Heart left ventricle (tissue), 16 donors: Measurements from ENCODE around the gene IKBKG. TPM values are rescaled to one million over a fixed set of nuclear protein-coding genes. Genes with fewer than 3 reads are reported as not detected.

Experiments used
- ATAC-seq, 4 donors: fragments of 200-7000 bp; cut with Tn5 transposase; one replicate each; pipeline ENCODE4 v1.9.1; 2020 to 2022; ENCODE audit warnings: moderate library complexity in 4 of 4, mild to moderate bottlenecking in 3 of 4, moderate number of reproducible peaks in 1 of 4
- DNase-seq, 5 donors: peaks; one replicate each; pipeline ENCODE4 v3.0.0-alpha.2; 2020
- H3K27ac ChIP-seq, 12 donors: fragments of 200-600 bp; sonication (generic) in 4 of 12; one replicate each; pipeline versions ENCODE4 v1.5.0 to v1.8.0; 2016 to 2022; ENCODE audit warnings: mild to moderate bottlenecking in 2 of 12
- H3K27me3 ChIP-seq, 9 donors: fragments of 200-600 bp; sonication (generic) in 2 of 9; one replicate each; pipeline versions ENCODE4 v1.5.1 to v1.8.0; 2016 to 2022; ENCODE audit warnings: mild to moderate bottlenecking in 3 of 9
- H3K36me3 ChIP-seq, 9 donors: fragments of 200-600 bp; sonication (generic) in 2 of 9; one replicate each; pipeline versions ENCODE4 v1.5.0 to v1.8.0; 2018 to 2022; ENCODE audit warnings: mild to moderate bottlenecking in 2 of 9
- H3K4me1 ChIP-seq, 12 donors: fragments of 200-600 bp; sonication (generic) in 4 of 12; one replicate each; pipeline versions ENCODE4 v1.5.0 to v1.8.0; 2016 to 2022; ENCODE audit warnings: mild to moderate bottlenecking in 3 of 12
- H3K4me3 ChIP-seq, 12 donors: fragments of 200-600 bp; sonication (generic) in 4 of 12; one replicate each; pipeline versions ENCODE4 v1.5.0 to v1.8.0; 2017 to 2022; ENCODE audit warnings: mild to moderate bottlenecking in 9 of 12, moderate library complexity in 4 of 12
- H3K9me3 ChIP-seq, 12 donors: fragments of 200-600 bp; sonication (generic) in 4 of 12; one replicate each; pipeline versions ENCODE4 v1.5.0 to v1.8.0; 2016 to 2022; ENCODE audit warnings: mild to moderate bottlenecking in 1 of 12
- POLR2A ChIP-seq, 2 donors: fragments of 450-650 bp; IDR thresholded peaks; one replicate each; pipeline ENCODE4 v1.6.1; 2017; ENCODE audit warnings: antibody characterized with exemption in 2 of 2, mild to moderate bottlenecking in 2 of 2, moderate library complexity in 2 of 2
- WGBS, 4 donors: extraction: QIAGEN DNeasy Blood & Tissue Kit in 2 of 4; methylation state at CpG; one replicate each; pipeline versions ENCODE4 v1.1.5 to v1.1.7; 2013 to 2018; 5-methylcytosine and 5-hydroxymethylcytosine counted together
- intact Hi-C, 10 donors: fragments of 100-400 bp; cut with DNase I; formaldehyde crosslinking; loops; one replicate each; pipeline versions ENCODE4 v1.11.1 to v1.14.2; 2022
- polyA plus RNA-seq, 2 donors: library from polyadenylated mRNA; stranded (reverse); fragments of 200-250 nt; gene quantifications; one replicate each; pipeline ENCODE4 v1.2.3, GENCODE V29; 2013
- total RNA-seq, 9 donors: library from RNA; depleted of rRNA in 2 of 9; stranded (reverse); fragments of >200 nt in 2 of 9; fragmentation: NEBNext Ultra II Directional in 3 of 9; extraction: Animal tissue kit (Norgen Biotek cat#: 25700) in 3 of 9; gene quantifications; one replicate each; pipeline versions ENCODE4 v1.1.0 to v1.2.4, GENCODE V29; 2016 to 2023
- TF ChIP-seq, protein P1 (sequence below), 12 donors: fragments of 200-600 bp; sonication (generic) in 4 of 12; IDR thresholded peaks; one replicate each; pipeline versions ENCODE4 v1.5.0 to v1.8.0; 2018 to 2022; ENCODE audit warnings: antibody characterized with exemption in 12 of 12, mild to moderate bottlenecking in 5 of 12
- donor health status: ischemic (EF 13 %, LVEDD 7.1; RV severe dilation, severe dysfunction).
- donor health status: healthy with polysubstance abuse.
- donor health status: DM: no; HTN: yes; CAD: no.
- donor health status: DM: no; HTN: no; CAD: no.
- donor health status: ischemic (EF 25% LVEDD 6.9; RV normal size, moderate dysfunction).
- donor health status: ischemic (EF 25% LVEDD 5.7; RV mildly dilated, moderate dysfunction).
- donor health status: healthy.
- donor health status: DM: yes; HTN: yes; CAD: no.
- donor health status: ischemic (EF 35%, LVEDD 5.7; RV mildly dilated, moderate dysfunction).
- donor health status: nonischemic (EF 11% LVEDD 7.7; RV severe dilation, severe dysfunction).
- donor health status: DM: yes; HTN: yes; CAD: no.
- donor health status: PGD.
- donor health status: ischemic (EF 29% LVEDD 5.4; RV normal size, mild dysfunction).
- donor health status: nonischemic (EF 23%, LVEDD 6.1; RV moderate dilation, normal function).

The IKBKG gene
- total and polyA plus RNA-seq, 11 donors = 7.1 to 29.4 (median 15.3) TPM

- Histone ChIP-seq H3K36me3 (peaks cover 0 to 8% (median 0%) of the 10 kb centered on the region in 9 donors), H3K4me3 (no peak overlapping the region), H3K27ac (peak overlapping the region in 6 of 12 donors; percentile 20 to 88 (median 66)), H3K27me3 (peaks cover 0 to 4% (median 0%) of the 10 kb centered on the region in 9 donors), H3K9me3 (no peaks in the 10 kb centered on the region), H3K4me1 (peaks cover 0 to 54% (median 11%) of the 10 kb centered on the region in 12 donors)
- DNase-seq (no peak), ATAC-seq (peak in 1 of 4 donors; percentile 4)
- no peak for TF ChIP-seq POLR2A (IDR thresholded peaks at IDR 0.05)
- TF ChIP-seq, protein P1, sequence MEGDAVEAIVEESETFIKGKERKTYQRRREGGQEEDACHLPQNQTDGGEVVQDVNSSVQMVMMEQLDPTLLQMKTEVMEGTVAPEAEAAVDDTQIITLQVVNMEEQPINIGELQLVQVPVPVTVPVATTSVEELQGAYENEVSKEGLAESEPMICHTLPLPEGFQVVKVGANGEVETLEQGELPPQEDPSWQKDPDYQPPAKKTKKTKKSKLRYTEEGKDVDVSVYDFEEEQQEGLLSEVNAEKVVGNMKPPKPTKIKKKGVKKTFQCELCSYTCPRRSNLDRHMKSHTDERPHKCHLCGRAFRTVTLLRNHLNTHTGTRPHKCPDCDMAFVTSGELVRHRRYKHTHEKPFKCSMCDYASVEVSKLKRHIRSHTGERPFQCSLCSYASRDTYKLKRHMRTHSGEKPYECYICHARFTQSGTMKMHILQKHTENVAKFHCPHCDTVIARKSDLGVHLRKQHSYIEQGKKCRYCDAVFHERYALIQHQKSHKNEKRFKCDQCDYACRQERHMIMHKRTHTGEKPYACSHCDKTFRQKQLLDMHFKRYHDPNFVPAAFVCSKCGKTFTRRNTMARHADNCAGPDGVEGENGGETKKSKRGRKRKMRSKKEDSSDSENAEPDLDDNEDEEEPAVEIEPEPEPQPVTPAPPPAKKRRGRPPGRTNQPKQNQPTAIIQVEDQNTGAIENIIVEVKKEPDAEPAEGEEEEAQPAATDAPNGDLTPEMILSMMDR (IDR thresholded peaks at IDR 0.05) = no peak
- intact Hi-C loops = no loop called here
- WGBS, 4 donors = 85 to 93% (median 89%) methylated on average over 18 to 19 of the region's 19 CpGs
Measured at GRCh38 chrX:154540897-154541535, 6.4 kb upstream of the IKBKG start.

DNA sequence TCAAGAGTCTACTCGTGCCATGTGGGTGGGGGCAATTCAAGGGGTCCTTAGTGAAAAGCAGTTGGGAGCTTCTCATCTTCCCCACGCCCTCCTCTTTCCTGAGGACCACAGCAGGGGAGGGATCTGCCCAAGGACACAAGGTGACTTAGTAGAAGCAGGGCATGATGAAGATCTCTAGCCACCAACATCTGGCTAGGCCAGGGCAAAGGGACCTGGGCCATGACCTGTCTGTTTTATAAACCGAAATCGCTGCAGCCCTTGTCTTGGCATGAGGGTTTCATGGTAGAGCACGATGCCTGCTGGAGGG lies 5.9 kb upstream of the IKBKG start:
- no peak for DNase-seq
- Histone ChIP-seq H3K4me1 (peaks cover 0 to 58% (median 14%) of the 10 kb centered on the region in 12 donors), H3K9me3 (peaks cover 0 to 3% (median 0%) of the 10 kb centered on the region in 12 donors), H3K27me3 (peaks cover 0 to 4% (median 0%) of the 10 kb centered on the region in 9 donors), H3K27ac (peak overlapping the region in 11 of 12 donors; percentile 19 to 88 (median 60)), H3K36me3 (peaks cover 0 to 7% (median 0%) of the 10 kb centered on the region in 9 donors), H3K4me3 (no peak overlapping the region)
- intact Hi-C loops = no loop called here
- no peak for TF ChIP-seq POLR2A (IDR thresholded peaks at IDR 0.05)
- TF ChIP-seq, protein P1 (IDR thresholded peaks at IDR 0.05) = no peak
- no peak for ATAC-seq
- WGBS, 4 donors = 52 to 74% (median 68%) methylated on average over 3 to 5 of the region's 5 CpGs

GRCh38 chrX:154541896-154542722 lies 5.3 kb upstream of the IKBKG start:
- TF ChIP-seq, protein P1 (IDR thresholded peaks at IDR 0.05) = no peak
- no peak for TF ChIP-seq POLR2A (IDR thresholded peaks at IDR 0.05)
- Histone ChIP-seq H3K4me3 (peak overlapping the region in 1 of 12 donors; percentile 28), H3K27ac (peak overlapping the region in 11 of 12 donors; percentile 19 to 88 (median 65)), H3K36me3 (peaks cover 0 to 7% (median 0%) of the 10 kb centered on the region in 9 donors), H3K4me1 (peaks cover 0 to 58% (median 14%) of the 10 kb centered on the region in 12 donors), H3K9me3 (peaks cover 0 to 8% (median 0%) of the 10 kb centered on the region in 12 donors), H3K27me3 (peaks cover 0 to 4% (median 0%) of the 10 kb centered on the region in 9 donors)
- peak; percentile 48 to 68 (median 60) for ATAC-seq
- DNase-seq = peak; percentile 66 to 84 (median 67)
- intact Hi-C loops = no loop called here
- 43 to 61% (median 56%) methylated on average over 11 to 12 of the region's 12 CpGs for WGBS, 4 donors
